Neutrophil (primary cell): ENCODE data around the gene ERCC8.

ENCODE experiments used
- H3K27ac ChIP-seq: fragments of 200-600 bp; sonication (generic); 2 replicates; pipeline ENCODE4 v1.5.1; 2016; ENCODE audit warnings: mild to moderate bottlenecking, moderate library complexity
- H3K27me3 ChIP-seq: fragments of 200-600 bp; sonication (generic); 2 replicates; pipeline ENCODE4 v1.6.0; 2016; ENCODE audit warnings: mild to moderate bottlenecking
- H3K36me3 ChIP-seq: fragments of 200-600 bp; sonication (generic); 2 replicates; pipeline ENCODE4 v1.5.1; 2017
- H3K4me1 ChIP-seq, 2 experiments: fragments of 200-600 bp in 1 of 2; sonication (generic) in 1 of 2; 1 replicate in 1 of 2; 2 replicates in 1 of 2; pipeline versions ENCODE4 v1.5.1 to v1.6.1; 2013 to 2016; ENCODE audit warnings: low read depth in 1 of 2, low read length in 1 of 2, mild to moderate bottlenecking in 1 of 2, moderate library complexity in 1 of 2; ENCODE audit not compliant: control insufficient read depth in 1 of 2, insufficient read depth in 1 of 2
- H3K4me3 ChIP-seq, 2 experiments: fragments of 200-600 bp in 1 of 2; sonication (generic) in 1 of 2; 1 replicate in 1 of 2; 2 replicates in 1 of 2; pipeline ENCODE4 v1.5.1; 2013 to 2016; ENCODE audit warnings: low read depth in 1 of 2, low read length in 1 of 2, mild to moderate bottlenecking in 1 of 2, moderate library complexity in 1 of 2
- H3K9me3 ChIP-seq: fragments of 200-600 bp; sonication (generic); 2 replicates; pipeline ENCODE4 v1.5.1; 2016
- TF ChIP-seq, protein P1 (sequence below): fragments of 200-600 bp; sonication (generic); IDR thresholded peaks from 2 replicates; pipeline ENCODE4 v1.5.1; 2016; ENCODE audit warnings: antibody characterized with exemption

ERCC8 gene

DNA sequence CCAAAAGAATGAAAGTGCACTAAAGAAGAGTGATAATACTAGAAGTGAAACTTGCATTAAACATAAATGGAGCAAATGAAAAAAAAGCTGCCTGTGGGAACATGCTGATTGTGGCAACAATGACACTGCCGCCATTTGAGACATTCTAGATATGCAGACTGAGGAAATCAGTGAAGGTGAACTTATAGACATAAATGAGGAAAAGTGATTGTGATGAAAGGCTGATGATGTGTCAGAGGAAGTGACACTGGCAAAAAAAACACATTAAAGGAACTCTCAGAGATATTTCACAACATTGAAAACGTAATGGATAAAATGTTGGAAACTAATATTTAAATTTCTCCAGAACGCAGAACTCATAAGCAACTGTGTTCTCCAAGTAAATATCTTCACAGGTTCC is 1.2 kb downstream of the ERCC8 start:
- Histone ChIP-seq H3K27me3 (peaks cover 14% of the 10 kb centered on the region), H3K27ac (peak overlapping the region; percentile 74), H3K36me3 (no peaks in the 10 kb centered on the region), H3K9me3 (no peaks in the 10 kb centered on the region), H3K4me1 (peaks cover 25 to 32% of the 10 kb centered on the region in 2 experiments), H3K4me3 (peak overlapping the region; percentile 70 to 87)
- TF ChIP-seq, protein P1, sequence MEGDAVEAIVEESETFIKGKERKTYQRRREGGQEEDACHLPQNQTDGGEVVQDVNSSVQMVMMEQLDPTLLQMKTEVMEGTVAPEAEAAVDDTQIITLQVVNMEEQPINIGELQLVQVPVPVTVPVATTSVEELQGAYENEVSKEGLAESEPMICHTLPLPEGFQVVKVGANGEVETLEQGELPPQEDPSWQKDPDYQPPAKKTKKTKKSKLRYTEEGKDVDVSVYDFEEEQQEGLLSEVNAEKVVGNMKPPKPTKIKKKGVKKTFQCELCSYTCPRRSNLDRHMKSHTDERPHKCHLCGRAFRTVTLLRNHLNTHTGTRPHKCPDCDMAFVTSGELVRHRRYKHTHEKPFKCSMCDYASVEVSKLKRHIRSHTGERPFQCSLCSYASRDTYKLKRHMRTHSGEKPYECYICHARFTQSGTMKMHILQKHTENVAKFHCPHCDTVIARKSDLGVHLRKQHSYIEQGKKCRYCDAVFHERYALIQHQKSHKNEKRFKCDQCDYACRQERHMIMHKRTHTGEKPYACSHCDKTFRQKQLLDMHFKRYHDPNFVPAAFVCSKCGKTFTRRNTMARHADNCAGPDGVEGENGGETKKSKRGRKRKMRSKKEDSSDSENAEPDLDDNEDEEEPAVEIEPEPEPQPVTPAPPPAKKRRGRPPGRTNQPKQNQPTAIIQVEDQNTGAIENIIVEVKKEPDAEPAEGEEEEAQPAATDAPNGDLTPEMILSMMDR = no peak

DNA sequence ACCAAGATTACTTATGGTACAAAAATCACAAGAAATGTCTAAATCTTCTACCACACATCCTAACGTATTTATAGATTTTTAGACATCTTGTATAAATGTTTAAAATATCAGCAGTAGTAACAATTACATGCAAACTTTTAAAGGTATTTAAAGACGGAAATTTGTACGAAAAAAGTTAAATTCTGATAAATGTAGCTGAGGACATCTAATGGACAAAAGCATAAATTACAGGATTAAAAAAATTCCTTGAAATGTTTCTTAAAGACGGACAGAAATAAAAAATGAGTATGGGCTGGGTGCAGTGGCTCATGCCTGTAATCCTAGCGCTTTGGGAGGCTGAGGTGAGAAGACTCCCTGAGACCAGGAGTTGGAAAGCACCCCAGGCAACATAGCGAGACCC is 15.8 kb downstream of the ERCC8 start:
- H3K36me3 ChIP-seq = peaks cover 4% of the 10 kb centered on the region
- TF ChIP-seq, protein P1 = no peak
- no peaks in the 10 kb centered on the region for H3K9me3 ChIP-seq
- no peaks in the 10 kb centered on the region for H3K4me1 ChIP-seq
- no peaks in the 10 kb centered on the region for H3K27me3 ChIP-seq
- H3K4me3 ChIP-seq = no peak overlapping the region
- no peak overlapping the region for H3K27ac ChIP-seq

DNA sequence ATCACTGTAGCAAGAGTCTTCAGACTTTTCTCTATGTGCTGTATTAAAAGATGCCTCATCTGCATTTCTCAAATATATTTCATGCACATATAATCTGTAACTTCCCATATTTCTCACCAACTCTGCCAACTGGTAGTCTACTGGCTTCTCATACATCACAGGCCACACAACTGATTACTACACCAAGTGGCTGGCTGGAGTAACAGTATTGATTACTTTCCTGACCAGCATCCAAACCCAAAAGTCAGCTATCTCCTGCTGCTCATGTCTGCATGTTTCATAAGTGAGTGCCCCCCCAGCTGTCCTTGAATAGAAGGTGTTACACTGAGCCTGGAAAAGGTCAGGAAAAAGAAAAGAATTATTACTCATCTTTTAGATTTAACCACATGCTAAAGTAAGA is 17.4 kb downstream of the ERCC8 start:
- Histone ChIP-seq H3K27me3 (no peaks in the 10 kb centered on the region), H3K4me3 (no peak overlapping the region), H3K27ac (no peak overlapping the region), H3K4me1 (no peaks in the 10 kb centered on the region), H3K9me3 (no peaks in the 10 kb centered on the region), H3K36me3 (peaks cover 4% of the 10 kb centered on the region)
- TF ChIP-seq, protein P1 = no peak

DNA sequence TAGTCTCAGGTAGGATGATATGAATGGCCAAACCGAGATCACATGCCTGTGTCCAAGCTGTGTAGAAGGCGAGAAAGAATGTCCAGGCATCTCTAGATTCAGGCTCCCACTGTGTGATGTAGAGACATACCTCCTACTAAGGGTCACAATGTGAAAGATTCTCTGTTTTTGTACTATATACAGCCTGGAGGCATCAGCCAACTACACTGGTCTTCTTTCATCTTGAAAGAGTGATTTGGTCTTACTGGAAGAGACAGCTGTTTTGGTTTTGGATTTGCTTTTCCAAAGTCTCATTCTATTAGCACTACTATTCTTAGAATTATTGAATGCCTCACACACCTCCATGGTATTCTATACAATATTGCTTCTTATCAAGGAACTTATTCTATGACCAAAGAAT is 26.4 kb downstream of the ERCC8 start:
- H3K36me3 ChIP-seq = no peaks in the 10 kb centered on the region
- H3K9me3 ChIP-seq = no peaks in the 10 kb centered on the region
- TF ChIP-seq, protein P1 = no peak
- H3K27ac ChIP-seq = no peak overlapping the region
- H3K4me3 ChIP-seq = no peak overlapping the region
- no peaks in the 10 kb centered on the region for H3K27me3 ChIP-seq
- no peaks in the 10 kb centered on the region for H3K4me1 ChIP-seq

DNA sequence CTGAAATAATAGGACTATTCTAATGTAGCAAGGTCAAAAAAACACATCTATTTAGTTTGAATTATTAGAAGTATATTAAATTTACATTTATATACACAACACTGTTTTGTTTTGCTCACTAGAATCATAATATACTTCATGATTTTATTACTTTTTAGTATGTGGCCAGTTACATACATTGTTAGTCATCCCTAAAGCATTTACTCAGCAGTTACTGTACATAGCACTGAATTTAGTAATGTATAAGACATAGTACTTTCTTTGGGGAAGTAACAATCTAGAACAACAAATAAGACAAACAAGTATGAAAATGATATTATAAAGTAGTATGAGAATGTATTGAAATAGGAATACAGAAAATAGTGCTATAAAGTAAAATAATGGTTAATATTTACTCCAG is 28.2 kb downstream of the ERCC8 start:
- H3K9me3 ChIP-seq = no peaks in the 10 kb centered on the region
- H3K27ac ChIP-seq = no peak overlapping the region
- TF ChIP-seq, protein P1 = no peak
- H3K4me1 ChIP-seq = no peaks in the 10 kb centered on the region
- H3K27me3 ChIP-seq = no peaks in the 10 kb centered on the region
- H3K4me3 ChIP-seq = no peak overlapping the region
- no peaks in the 10 kb centered on the region for H3K36me3 ChIP-seq

DNA sequence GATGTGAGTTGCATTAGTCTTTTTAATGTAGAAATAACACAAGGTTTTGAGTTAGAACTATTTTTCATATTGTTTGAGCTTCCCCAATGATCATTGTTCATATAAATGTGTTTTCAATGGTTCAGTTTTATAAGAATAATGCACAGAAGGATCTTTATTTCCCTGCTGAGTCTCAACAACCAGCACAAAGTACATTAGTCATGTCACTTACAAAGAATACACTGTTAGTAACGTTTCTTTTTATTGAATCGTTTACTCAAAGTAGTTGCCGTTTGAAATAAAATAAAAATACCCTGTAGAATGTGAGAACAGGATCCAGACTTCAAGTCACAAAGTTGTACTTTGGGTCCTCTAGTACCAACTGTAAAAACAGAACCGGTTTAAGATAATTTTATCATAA is 41.5 kb downstream of the ERCC8 start:
- H3K9me3 ChIP-seq = no peaks in the 10 kb centered on the region
- H3K4me1 ChIP-seq = no peaks in the 10 kb centered on the region
- TF ChIP-seq, protein P1 = no peak
- H3K27ac ChIP-seq = no peak overlapping the region
- no peaks in the 10 kb centered on the region for H3K27me3 ChIP-seq
- H3K36me3 ChIP-seq = no peaks in the 10 kb centered on the region
- H3K4me3 ChIP-seq = no peak overlapping the region
